Activated CD4-positive, CD25-positive, alpha-beta regulatory T cell (primary cell): ENCODE measurements around the gene TUBE1.
"Not testable (repeated sequence)": the region's sequence is repeated elsewhere in the genome, so short reads cannot be mapped to it uniquely, and the experiment has no call there.

ENCODE experiments used
- DNase-seq, 4 experiments: peaks; one replicate each; lab custom pipeline; 2025; lab: John Stamatoyannopoulos, UW

The TUBE1 gene

GRCh38 chr6:112062966-112063365, 24.3 kb downstream of the TUBE1 start:
- no peak for DNase-seq

DNA sequence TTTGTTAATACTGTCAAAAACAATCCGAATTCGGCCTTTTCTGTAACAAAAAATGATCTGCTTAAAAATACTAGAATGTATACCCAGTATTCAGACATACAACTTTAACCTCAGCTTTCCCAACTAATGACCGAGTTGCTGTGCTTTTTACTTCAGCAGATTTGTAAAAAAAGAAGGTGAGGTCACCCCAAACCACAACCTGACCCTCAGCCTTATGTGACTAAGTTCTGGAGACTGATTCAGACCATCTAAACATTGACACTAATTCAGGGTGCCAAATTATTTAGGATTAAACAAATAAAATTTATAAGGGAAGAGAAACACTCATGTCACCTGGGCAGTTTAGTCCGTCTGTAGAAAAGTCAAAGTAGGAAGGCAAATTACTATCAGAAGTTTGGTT, 25.7 kb downstream of the TUBE1 start:
- DNase-seq: no peak

DNA sequence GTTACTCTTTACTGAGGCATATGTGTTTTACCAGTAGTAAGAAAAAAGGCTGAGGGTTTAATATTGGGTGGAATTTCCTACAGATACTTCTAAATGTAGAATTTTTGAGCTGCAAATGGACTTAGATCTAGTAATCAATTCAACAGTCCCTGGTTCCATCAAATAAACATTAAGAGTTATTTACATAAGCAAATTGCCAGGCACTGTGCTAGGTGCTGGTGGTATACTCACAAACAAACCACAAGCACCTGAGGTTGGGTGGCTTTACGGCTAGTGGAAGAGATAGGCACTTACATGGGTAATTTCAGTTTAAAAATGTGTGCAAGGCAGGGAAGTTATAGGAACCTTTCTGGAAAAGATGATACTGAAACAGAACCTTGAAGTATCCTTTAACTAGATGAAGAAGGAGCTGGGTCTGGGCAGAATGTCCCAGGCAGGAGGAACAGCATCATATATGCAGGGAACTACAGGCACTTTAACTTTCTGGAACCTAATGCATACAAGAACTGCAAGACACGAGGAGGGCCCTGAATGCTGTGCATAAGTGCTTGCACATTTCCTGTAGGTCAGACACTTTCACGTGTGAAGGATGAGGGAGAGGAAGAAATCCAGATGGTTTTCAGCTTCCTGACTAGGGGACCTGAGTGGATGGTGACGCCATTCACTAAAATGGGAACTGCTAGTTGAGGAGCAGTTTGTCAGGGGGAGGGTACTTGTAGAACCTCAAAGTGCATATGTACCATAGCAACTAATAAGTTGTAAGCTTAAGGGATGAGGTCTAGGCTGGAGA, 28.8 kb downstream of the TUBE1 start:
- DNase-seq: no peak

DNA sequence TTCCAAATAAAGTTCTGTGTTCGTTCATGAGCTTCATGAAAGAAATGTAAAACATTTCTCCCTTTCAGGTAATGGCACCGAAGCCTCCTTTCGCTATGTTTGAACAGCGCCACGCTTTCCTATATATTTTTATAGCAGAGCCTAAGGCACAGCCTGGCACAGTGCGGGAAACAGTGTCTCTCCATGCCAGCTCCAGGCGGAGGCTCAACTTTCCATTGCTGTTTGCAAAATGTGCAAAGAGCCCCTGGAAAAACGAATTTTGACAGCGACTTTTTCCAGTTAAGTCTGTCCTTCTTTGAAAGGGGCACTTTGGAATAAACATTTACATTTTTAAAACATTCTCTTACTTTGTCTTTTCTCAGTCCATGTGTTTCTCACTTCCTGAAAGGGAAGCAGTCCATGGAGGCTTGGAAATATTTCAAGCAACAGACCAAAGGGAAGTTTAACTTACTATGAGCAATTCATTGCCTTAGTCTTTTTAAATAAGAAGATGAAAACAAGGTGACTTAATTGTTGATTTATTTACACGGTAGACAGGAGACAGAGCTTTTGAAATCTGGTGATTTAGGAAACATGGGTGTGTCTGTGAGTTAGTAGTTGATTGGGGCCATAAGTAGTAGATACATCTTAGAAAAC, 32.6 kb downstream of the TUBE1 start:
- no peak for DNase-seq

GRCh38 chr6:112054001-112054400, 33.3 kb downstream of the TUBE1 start, which contains the start of gene CCN6:
Gene CCN6 (plus strand): TSS chr6:112054104. CDS start chr6:112054358, 254 bp downstream.
- no peak for DNase-seq

- DNase-seq: not testable (repeated sequence)
Measured at GRCh38 chr6:112051251-112051740, 36.0 kb downstream of the TUBE1 start.

GRCh38 chr6:112050429-112050828, 36.9 kb downstream of the TUBE1 start:
- DNase-seq: no peak

DNA sequence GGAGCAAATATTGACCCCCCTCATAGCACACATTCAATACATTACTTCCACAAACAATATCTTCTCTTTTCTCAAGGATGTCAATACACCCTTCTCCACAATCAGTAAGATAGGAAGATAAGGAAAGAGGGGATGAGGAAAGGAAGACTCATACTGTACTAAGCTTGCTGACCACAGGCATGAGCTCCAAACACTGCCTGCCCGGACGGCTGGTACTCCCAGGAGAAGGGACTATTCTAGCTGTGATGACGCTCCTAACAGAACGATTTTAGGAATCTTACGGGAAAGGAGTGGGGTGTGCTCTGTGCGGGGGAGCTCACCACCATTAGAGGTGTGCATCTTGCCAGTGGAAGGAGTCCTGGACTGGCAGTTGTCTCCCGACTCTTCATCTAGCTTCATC, 37.3 kb downstream of the TUBE1 start:
- DNase-seq: no peak

- DNase-seq: no peak
Measured at GRCh38 chr6:112049026-112049799, 38.1 kb downstream of the TUBE1 start.

DNA sequence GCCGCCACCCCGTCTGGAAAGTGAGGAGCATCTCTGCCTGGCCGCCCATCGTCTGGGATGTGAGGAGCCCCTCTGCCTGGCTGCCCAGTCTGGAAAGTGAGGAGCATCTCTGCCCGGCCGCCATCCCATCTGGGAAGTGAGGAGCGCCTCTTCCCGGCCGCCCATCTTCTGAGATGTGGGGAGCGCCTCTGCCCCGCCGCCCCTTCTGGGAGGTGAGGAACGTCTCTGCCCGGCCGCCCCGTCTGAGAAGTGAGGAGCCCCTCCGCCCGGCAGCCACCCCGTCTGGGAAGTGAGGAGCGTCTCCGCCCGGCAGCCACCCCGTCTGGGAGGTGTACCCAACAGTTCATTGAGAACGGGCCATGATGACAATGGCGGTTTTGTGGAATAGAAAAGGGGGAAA, 39.8 kb downstream of the TUBE1 start:
- DNase-seq: not testable (repeated sequence)

GRCh38 chr6:112044856-112045255, 42.4 kb downstream of the TUBE1 start:
- DNase-seq: no peak

DNA sequence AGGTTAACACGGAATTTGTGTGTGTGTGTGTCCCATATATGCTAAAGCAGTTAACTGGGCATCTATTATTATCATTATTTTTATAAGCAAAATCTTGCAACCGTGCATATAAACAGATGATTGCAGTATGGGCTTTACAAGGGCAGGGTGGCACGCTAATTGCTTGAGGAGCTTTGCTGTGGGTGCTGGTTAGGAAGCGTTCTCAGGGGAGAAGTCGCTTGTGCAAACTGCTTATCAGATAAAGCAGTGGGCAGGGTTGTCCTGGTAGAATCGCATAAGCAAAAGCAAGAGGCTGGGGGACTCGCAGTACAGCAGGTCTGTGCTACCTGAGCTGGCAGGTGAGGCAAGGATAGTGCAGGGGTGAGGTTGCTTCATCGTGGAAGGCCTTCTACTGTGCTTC, 43.1 kb downstream of the TUBE1 start:
- no peak for DNase-seq

DNA sequence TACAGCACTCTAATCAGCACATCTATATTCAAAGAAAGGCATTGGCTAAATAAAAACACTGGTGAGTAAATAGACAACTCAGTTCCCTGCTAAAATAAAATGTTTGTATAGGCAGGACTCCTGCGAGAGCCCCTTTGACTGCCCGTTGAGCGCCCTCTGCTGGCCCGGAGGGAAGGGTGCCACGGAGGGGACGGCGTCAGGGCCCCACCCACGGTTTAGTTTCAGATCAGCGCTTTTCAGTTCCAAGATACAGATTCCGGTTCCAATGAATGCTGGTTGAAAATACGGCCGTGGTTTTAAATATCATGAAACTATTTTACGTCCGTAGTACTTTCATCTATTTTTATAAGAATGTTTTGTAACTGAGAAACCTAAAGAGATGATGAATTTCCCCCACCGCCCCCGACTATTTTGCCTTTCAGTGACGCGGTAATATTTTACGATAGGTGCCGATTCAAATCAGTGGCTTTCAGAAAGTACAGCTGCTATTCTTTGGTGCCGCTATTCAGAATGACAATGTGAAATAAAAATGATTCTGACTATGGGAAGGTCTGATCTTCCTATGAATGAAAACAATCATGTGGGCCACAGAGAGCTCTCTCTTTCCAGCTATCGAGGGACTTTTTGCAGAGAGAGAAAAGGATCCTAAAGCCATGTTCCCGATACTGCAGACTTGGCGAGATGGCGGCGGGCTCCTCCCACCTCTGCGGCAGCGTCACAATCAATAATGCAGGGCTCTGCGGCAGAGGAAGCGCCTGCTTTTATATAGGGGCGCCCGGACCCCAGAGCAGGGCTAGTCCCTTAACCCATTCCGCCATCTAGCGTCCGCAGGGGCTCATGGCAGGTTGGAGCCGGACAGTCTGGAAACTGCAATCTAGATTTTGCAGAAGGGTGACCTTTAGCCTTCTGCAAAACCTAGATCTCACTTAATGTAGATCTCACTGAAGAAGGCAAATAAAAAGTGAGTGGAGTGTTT, 44.0 kb downstream of the TUBE1 start:
- DNase-seq: peak; percentile 74 to 92 (median 83)

DNA sequence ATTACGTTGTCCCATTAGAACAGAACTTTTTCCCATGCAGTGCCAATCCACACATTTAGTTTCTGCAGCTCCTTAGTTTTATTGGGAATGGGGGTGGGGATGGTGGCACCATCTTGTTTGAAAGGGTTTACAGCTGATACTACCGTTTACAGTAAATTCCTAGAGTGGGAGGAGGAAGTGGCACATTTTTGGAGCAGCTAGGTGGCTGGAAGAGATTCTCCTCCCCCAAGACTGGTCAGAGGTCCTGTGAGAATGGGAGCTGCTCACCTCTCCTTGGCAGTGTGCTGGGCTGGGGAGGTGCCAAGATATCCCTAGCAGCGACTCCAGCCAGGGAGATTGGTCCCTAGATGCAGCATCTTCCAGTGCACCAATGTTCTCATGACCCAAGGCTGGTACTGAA, 45.7 kb downstream of the TUBE1 start:
- DNase-seq: no peak

- no peak for DNase-seq
Measured at GRCh38 chr6:112040956-112041355, 46.3 kb downstream of the TUBE1 start.

GRCh38 chr6:112039431-112039770, 47.9 kb downstream of the TUBE1 start:
- no peak for DNase-seq

- DNase-seq: no peak
Measured at GRCh38 chr6:112038756-112039430, 48.4 kb downstream of the TUBE1 start.

- no peak for DNase-seq
Measured at GRCh38 chr6:112038268-112038667, 49.0 kb downstream of the TUBE1 start.

GRCh38 chr6:112037783-112038216, 49.5 kb downstream of the TUBE1 start:
- no peak for DNase-seq

DNA sequence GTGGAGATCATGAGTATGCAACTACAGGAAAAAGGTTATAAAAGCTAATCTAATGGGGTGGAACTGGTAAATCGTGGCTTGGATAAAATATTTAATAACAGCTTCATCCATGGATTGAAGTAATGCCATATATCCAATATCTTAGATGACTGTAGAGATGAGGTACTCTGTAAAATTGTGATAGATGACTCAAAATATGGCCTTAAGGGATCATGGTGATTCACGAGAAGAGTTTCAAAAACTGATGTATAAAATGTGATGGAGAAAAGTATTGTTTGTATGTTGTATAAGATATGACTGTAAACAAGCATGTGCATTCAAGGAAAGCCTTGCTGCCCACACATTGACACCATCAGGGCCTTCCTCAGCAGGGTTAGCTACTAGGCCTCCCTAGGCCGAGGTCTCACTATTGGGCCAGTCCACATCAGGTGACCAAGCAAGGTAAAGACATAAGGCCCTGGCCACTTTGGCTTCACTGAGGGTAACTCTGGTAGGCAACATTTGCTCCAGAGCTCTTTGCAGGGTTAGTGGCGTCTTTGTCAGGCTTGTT, 51.1 kb downstream of the TUBE1 start:
- no peak for DNase-seq

DNA sequence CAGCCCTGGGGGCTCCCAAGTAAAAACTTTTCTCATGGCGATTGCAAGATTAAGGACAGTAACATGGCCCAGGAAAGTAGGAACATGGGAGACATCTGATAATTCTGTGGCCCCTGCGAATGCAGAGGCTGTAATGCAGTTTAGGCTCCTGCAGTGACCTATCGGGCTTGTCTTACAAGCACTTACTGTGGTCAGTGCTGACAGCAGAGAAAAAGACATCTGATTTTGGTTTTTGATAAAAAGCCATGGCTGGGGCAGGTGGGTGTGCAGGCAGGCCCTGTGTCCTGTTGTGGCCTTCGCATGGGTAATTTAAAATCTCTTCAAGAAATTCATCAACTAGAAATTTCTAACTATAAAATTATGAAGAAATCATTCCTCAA, 52.7 kb downstream of the TUBE1 start:
- DNase-seq: no peak
